Vagina (tissue), 2 donors: ENCODE data around the gene HSF5.

Experiments used
- POLR2A ChIP-seq, 2 donors: fragments of 450-650 bp; IDR thresholded peaks; one replicate each; pipeline ENCODE4 v1.6.1; 2017; ENCODE audit warnings: antibody characterized with exemption in 2 of 2, mild to moderate bottlenecking in 2 of 2, moderate library complexity in 2 of 2
- POLR2AphosphoS5 ChIP-seq, 2 donors: sonication (generic); formaldehyde crosslinking; IDR thresholded peaks; one replicate each; pipeline ENCODE4 v1.9.0; 2017; ENCODE audit warnings: antibody characterized with exemption in 2 of 2, mild to moderate bottlenecking in 2 of 2, low read depth in 1 of 2; ENCODE audit not compliant: insufficient read depth in 1 of 2
- TF ChIP-seq, protein P1 (sequence below), 3 experiments: fragments of 450-650 bp in 2 of 3; fragments of 200-600 bp in 1 of 3; sonication (generic) in 1 of 3; IDR thresholded peaks; one replicate each; pipeline ENCODE4 v1.5.1; 2017 to 2019; ENCODE audit warnings: antibody characterized with exemption in 3 of 3, mild to moderate bottlenecking in 2 of 3, moderate library complexity in 2 of 3

DNA sequence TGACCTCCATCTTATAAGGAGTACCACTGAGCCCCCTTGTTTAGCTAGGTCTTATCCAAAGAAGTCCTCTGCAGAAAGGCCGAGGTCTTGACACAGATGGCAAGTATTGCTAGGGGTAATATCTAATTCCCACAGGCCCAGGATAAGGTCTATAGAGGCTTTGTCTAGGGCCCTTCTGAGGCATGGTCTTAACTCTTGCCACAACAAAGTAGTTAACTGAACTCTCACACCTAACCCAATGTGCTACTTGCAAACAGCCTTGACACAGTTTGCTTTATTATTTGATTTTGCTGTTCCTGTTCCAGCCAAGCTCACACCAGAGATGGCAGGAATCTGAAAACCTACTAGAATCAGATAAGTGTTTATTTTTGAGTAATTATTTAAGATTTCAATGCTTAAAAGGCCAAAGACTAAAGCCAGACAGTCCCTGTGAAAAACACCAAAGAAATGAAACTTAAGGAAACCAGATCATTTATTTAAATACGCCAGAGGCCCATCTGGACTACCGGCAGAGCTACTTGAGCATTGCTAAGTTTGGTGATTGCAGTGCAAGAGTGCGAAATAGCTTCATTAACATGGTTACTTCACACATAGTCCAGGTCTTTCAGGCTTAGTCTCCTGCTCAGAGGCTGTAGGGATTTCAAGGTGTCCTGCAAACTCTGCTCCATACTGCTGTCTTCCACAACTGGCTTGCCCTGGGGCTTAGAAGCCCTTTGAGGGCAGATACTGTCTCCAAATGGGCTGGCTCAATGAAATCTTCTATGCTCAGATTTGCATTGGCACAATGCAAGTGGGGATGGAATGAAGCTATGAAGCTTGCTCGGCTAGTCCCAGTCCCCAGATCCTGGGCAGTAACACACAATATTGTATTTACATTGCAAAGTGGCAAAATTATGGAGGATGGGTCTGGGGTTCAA, 107.7 kb downstream of the HSF5 start:
- no peak for TF ChIP-seq POLR2A (IDR thresholded peaks at IDR 0.05)
- TF ChIP-seq, protein P1, sequence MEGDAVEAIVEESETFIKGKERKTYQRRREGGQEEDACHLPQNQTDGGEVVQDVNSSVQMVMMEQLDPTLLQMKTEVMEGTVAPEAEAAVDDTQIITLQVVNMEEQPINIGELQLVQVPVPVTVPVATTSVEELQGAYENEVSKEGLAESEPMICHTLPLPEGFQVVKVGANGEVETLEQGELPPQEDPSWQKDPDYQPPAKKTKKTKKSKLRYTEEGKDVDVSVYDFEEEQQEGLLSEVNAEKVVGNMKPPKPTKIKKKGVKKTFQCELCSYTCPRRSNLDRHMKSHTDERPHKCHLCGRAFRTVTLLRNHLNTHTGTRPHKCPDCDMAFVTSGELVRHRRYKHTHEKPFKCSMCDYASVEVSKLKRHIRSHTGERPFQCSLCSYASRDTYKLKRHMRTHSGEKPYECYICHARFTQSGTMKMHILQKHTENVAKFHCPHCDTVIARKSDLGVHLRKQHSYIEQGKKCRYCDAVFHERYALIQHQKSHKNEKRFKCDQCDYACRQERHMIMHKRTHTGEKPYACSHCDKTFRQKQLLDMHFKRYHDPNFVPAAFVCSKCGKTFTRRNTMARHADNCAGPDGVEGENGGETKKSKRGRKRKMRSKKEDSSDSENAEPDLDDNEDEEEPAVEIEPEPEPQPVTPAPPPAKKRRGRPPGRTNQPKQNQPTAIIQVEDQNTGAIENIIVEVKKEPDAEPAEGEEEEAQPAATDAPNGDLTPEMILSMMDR (IDR thresholded peaks at IDR 0.05) = no peak
- TF ChIP-seq POLR2AphosphoS5 (IDR thresholded peaks at IDR 0.05; ENCODE audit: insufficient read depth in 1 of 2, low read depth in 1 of 2) = no peak
